ENCODE data around the gene GLMP. TPM values are rescaled to one million over a fixed set of nuclear protein-coding genes. Genes with fewer than 3 reads are reported as not detected.

Gene GLMP
- total RNA-seq, 1 experiment from 2014 or later: 29.2 TPM

DNA sequence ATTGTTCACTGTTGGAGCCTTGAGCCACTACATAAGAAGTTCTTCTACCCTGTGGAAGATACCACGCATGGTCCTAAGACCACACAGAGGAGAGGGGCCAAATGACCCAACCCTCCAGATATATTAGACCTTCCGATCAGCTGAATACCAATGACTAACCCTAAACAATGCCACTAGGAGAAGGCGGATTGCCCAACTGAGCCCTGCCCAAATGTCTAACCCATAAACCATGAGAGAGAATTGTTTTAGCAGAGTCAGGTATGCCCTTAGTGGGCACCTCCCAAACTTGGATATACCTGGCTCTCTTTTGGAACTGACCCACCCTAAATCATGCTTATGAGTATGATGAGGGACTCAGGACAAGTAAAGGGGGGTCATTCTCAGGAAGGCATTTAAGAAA, 25.2 kb downstream of the GLMP start:
- Histone ChIP-seq H3F3A (ENCODE audit: insufficient read depth, low read depth) (no peaks in the 10 kb centered on the region; the same call in 1 of the 2 replicates), H3K79me2 (ENCODE audit: low read depth) (0 out of 2 replicates have a peak, but pooled peaks cover 2% of the 10 kb centered on the region), H3K27ac (no peak overlapping the region), H3K9me2 (ENCODE audit: insufficient read depth) (no peaks in the 10 kb centered on the region), H3K36me3 (ENCODE audit: low read depth) (peaks cover 37% of the 10 kb centered on the region), H3K9me3 (ENCODE audit: insufficient read depth, low read depth) (no peaks in the 10 kb centered on the region), H4K20me1 (ENCODE audit: insufficient read depth) (0 out of 2 replicates have a peak, but pooled peaks cover 3% of the 10 kb centered on the region), H3K4me3 (no peak overlapping the region), H3K4me2 (no peak overlapping the region), H3K27me3 (ENCODE audit: insufficient read depth, low read depth) (no peaks in the 10 kb centered on the region), H3K4me1 (replicated peaks; ENCODE audit: insufficient read depth) (no peaks in the 10 kb centered on the region), H2AFZ (no peak overlapping the region)
- DNase-seq: no peak
- no TSS peak for BruUV-seq (replicated peaks)
- ChIA-PET POLR2A (ENCODE audit: unreplicated experiment) (no interaction called here), CTCF (no interaction called here)
- TF ChIP-seq CTCF (conservative IDR thresholded peaks at IDR 0.05): no peak
- TF ChIP-seq EZH2 (IDR thresholded peaks at IDR 0.05; ENCODE audit: low read depth): no peak
- intact Hi-C loops (cut with micrococcal nuclease; ENCODE audit: unreplicated experiment): no loop called here

DNA sequence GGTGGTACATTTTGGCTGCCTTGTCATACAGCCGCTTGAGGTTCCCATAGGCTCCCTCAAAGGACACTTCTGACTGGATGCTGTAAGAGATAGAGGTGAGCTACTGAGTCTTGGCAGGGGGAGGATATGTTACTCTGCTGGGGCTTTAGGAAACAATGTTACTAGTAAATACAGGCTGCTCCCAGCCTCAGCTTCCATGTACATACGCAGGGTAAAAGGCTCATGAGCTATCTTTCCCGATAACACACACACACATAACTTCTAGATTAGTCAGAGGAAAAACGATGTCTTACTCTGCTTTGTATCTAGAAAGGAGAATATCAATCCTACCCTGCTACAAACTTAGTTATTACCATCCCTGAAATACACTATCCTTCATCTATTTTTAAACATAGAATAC, 27.1 kb downstream of the GLMP start:
- no peak overlapping the region for H3K4me2 ChIP-seq
- intact Hi-C loops (cut with micrococcal nuclease; ENCODE audit: unreplicated experiment): no loop called here
- 0 out of 2 replicates have a peak, but pooled peaks cover 3% of the 10 kb centered on the region for H4K20me1 ChIP-seq (ENCODE audit: insufficient read depth)
- H3F3A ChIP-seq (ENCODE audit: insufficient read depth, low read depth): peaks cover 4% of the 10 kb centered on the region; the same call in 1 of the 2 replicates
- ChIA-PET CTCF (no interaction called here), POLR2A (ENCODE audit: unreplicated experiment) (interaction anchor here (0.6 kb wide), 1 partner anchor 75 kb away, joined by 3 read pairs; the partner anchor contains the start of gene SLC25A44)
- 0 out of 2 replicates have a peak, but pooled peaks cover 2% of the 10 kb centered on the region for H3K79me2 ChIP-seq (ENCODE audit: low read depth)
- no peak overlapping the region for H3K27ac ChIP-seq
- BruUV-seq (replicated peaks): no TSS peak
- no peak overlapping the region for H3K4me3 ChIP-seq
- no peak overlapping the region for H2AFZ ChIP-seq
- no peaks in the 10 kb centered on the region for H3K9me2 ChIP-seq (ENCODE audit: insufficient read depth)
- H3K4me1 ChIP-seq (replicated peaks; ENCODE audit: insufficient read depth): no peaks in the 10 kb centered on the region
- no peak for TF ChIP-seq CTCF (conservative IDR thresholded peaks at IDR 0.05)
- no peaks in the 10 kb centered on the region for H3K9me3 ChIP-seq (ENCODE audit: insufficient read depth, low read depth)
- no peak for DNase-seq
- H3K27me3 ChIP-seq (ENCODE audit: insufficient read depth, low read depth): no peaks in the 10 kb centered on the region
- peaks cover 38% of the 10 kb centered on the region for H3K36me3 ChIP-seq (ENCODE audit: low read depth)

- Histone ChIP-seq H3K36me3 (ENCODE audit: low read depth) (peaks cover 34% of the 10 kb centered on the region), H4K20me1 (ENCODE audit: insufficient read depth) (0 out of 2 replicates have a peak, but pooled peaks cover 3% of the 10 kb centered on the region)
Observed at GRCh38 chr1:156266051-156266450, 29.4 kb downstream of the GLMP start.

More at GRCh38 chr1:156266051-156266450, 29.4 kb downstream of the GLMP start:
- POLR2A ChIA-PET (ENCODE audit: unreplicated experiment): no interaction called here
- Histone ChIP-seq H3K9me2 (ENCODE audit: insufficient read depth) (no peaks in the 10 kb centered on the region), H3K4me2 (no peak overlapping the region), H3K9me3 (ENCODE audit: insufficient read depth, low read depth) (no peaks in the 10 kb centered on the region), H3K4me1 (replicated peaks; ENCODE audit: insufficient read depth) (no peaks in the 10 kb centered on the region), H2AFZ (no peak overlapping the region), H3K79me2 (ENCODE audit: low read depth) (no peaks in the 10 kb centered on the region), H3K27me3 (ENCODE audit: insufficient read depth, low read depth) (no peaks in the 10 kb centered on the region), H3K4me3 (no peak overlapping the region), H3F3A (ENCODE audit: insufficient read depth, low read depth) (peaks cover 4% of the 10 kb centered on the region; the same call in 1 of the 2 replicates), H3K27ac (no peak overlapping the region)
- no peak for TF ChIP-seq EZH2 (IDR thresholded peaks at IDR 0.05; ENCODE audit: low read depth)
- TF ChIP-seq CTCF (conservative IDR thresholded peaks at IDR 0.05): no peak
- DNase-seq: no peak
- intact Hi-C loops (cut with micrococcal nuclease; ENCODE audit: unreplicated experiment): no loop called here
- no TSS peak for BruUV-seq (replicated peaks)
- CTCF ChIA-PET: no interaction called here
